SK-N-SH treated with all-trans-retinoic acid at 6 μM for 48 hours (cell line): ENCODE measurements around the gene SDC1.

Source experiments
- ATAC-seq: fragments of 200-7000 bp; cut with Tn5 transposase; 3 replicates; pipeline ENCODE4 v1.9.1; 2020; ENCODE audit warnings: mild to moderate bottlenecking, moderate library complexity
- ARNTL ChIP-seq: fragments of 450-650 bp; formaldehyde crosslinking; IDR thresholded peaks from 2 replicates; pipeline ENCODE4 v1.5.0; 2020; ENCODE audit warnings: low read depth, mild to moderate bottlenecking, moderate library complexity, borderline replicate concordance
- BACH2 ChIP-seq: fragments of 250-450 bp; sonication (Bioruptor Pico); IDR thresholded peaks from 2 replicates; pipeline ENCODE4 v1.9.0; 2021; ENCODE audit warnings: mild to moderate bottlenecking, borderline replicate concordance
- ESRRG ChIP-seq: fragments of 250-450 bp; sonication (Bioruptor Pico); IDR thresholded peaks from 2 replicates; pipeline ENCODE4 v1.6.1; 2021; ENCODE audit warnings: mild to moderate bottlenecking
- GLIS3 ChIP-seq: fragments of 250-450 bp; sonication (Bioruptor Pico); IDR thresholded peaks from 2 replicates; pipeline ENCODE4 v1.5.0; 2020; ENCODE audit warnings: mild to moderate bottlenecking, moderate library complexity
- ISL1 ChIP-seq: fragments of 250-450 bp; sonication (Bioruptor Pico); IDR thresholded peaks from 2 replicates; pipeline ENCODE4 v2.1.2; 2022; ENCODE audit warnings: mild to moderate bottlenecking, moderate library complexity
- SNAI2 ChIP-seq: fragments of 250-450 bp; sonication (Bioruptor Pico); IDR thresholded peaks from 2 replicates; pipeline ENCODE4 v1.5.0; 2020; ENCODE audit warnings: mild to moderate bottlenecking, moderate library complexity
- TCF4 ChIP-seq: fragments of 250-450 bp; sonication (Bioruptor Pico); IDR thresholded peaks from 2 replicates; pipeline ENCODE4 v1.8.0; 2021; ENCODE audit warnings: mild to moderate bottlenecking, moderate library complexity, borderline replicate concordance
- TOX ChIP-seq: fragments of 250-450 bp; sonication (Bioruptor Pico); IDR thresholded peaks from 2 replicates; pipeline ENCODE4 v1.8.0; 2021; ENCODE audit warnings: mild to moderate bottlenecking, moderate library complexity, borderline replicate concordance
- ZC3H10 ChIP-seq: fragments of 250-450 bp; sonication (Bioruptor Pico); IDR thresholded peaks from 2 replicates; pipeline ENCODE4 v1.5.1; 2021; ENCODE audit warnings: mild to moderate bottlenecking, moderate library complexity
- ZFP30 ChIP-seq: fragments of 450-650 bp; formaldehyde crosslinking; IDR thresholded peaks from 2 replicates; pipeline ENCODE4 v1.5.0; 2022; ENCODE audit warnings: mild to moderate bottlenecking, moderate library complexity
- ZNF565 ChIP-seq: fragments of 450-650 bp; formaldehyde crosslinking; conservative IDR thresholded peaks from 2 replicates; pipeline ENCODE4 v1.5.0; 2020; ENCODE audit warnings: low read depth, mild to moderate bottlenecking, moderate library complexity
- ZNF70 ChIP-seq: fragments of 450-650 bp; formaldehyde crosslinking; IDR thresholded peaks from 2 replicates; pipeline ENCODE4 v1.5.0; 2020; ENCODE audit warnings: mild to moderate bottlenecking, moderate library complexity
- ZNF8 ChIP-seq: fragments of 450-650 bp; formaldehyde crosslinking; IDR thresholded peaks from 2 replicates; pipeline ENCODE4 v1.5.0; 2020; ENCODE audit warnings: mild to moderate bottlenecking, moderate library complexity
- TF ChIP-seq, protein P1 (sequence below): fragments of 250-450 bp; sonication (Bioruptor Pico); IDR thresholded peaks from 2 replicates; pipeline ENCODE4 v1.5.1; 2021; ENCODE audit warnings: mild to moderate bottlenecking, moderate library complexity
- TF ChIP-seq, protein P2 (sequence below): fragments of 250-450 bp; sonication (Bioruptor Pico); IDR thresholded peaks from 2 replicates; pipeline ENCODE4 v1.8.0; 2021; ENCODE audit warnings: low read depth, mild to moderate bottlenecking, moderate library complexity, borderline replicate concordance
- TF ChIP-seq, protein P3 (sequence below): fragments of 250-450 bp; sonication (Bioruptor Pico); IDR thresholded peaks from 2 replicates; pipeline ENCODE4 v1.5.1; 2020; ENCODE audit warnings: low read depth, mild to moderate bottlenecking, moderate library complexity
- TF ChIP-seq, protein P4 (sequence below): fragments of 250-450 bp; sonication (Bioruptor Pico); IDR thresholded peaks from 2 replicates; pipeline ENCODE4 v1.5.0; 2020; ENCODE audit warnings: mild to moderate bottlenecking, moderate library complexity
- TF ChIP-seq, protein P5 (sequence below): fragments of 250-450 bp; sonication (Bioruptor Pico); IDR thresholded peaks from 2 replicates; pipeline ENCODE4 v1.8.0; 2020; ENCODE audit warnings: mild to moderate bottlenecking, moderate library complexity, borderline replicate concordance

SDC1 gene

DNA sequence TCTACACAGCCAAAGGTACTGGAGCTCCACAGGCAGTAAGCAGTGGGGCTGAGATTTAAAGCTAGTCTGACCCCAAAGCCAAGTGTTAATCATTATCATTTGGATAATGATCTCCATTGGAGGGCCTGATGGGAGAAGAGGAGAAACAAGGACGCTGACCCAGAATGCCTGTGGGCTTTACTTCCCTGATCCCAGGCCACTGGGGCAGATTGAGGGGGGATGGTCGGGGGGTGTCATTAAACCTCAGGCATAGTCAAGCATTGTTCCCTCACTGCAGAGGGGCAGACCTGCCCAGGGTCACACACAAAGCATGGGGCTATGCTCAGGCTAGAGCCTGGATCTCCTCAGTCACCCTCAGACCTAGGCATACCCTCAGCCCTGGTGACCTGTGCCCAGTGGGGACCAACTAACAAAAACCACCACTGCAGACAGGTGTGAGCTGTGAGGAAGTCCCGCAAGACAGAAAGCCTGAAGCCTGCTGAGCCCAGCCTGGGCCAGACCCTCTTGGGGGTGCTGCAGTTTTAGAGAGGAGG is 53.4 kb downstream of the SDC1 start:
- no peak for ATAC-seq
- TF ChIP-seq, protein P1, sequence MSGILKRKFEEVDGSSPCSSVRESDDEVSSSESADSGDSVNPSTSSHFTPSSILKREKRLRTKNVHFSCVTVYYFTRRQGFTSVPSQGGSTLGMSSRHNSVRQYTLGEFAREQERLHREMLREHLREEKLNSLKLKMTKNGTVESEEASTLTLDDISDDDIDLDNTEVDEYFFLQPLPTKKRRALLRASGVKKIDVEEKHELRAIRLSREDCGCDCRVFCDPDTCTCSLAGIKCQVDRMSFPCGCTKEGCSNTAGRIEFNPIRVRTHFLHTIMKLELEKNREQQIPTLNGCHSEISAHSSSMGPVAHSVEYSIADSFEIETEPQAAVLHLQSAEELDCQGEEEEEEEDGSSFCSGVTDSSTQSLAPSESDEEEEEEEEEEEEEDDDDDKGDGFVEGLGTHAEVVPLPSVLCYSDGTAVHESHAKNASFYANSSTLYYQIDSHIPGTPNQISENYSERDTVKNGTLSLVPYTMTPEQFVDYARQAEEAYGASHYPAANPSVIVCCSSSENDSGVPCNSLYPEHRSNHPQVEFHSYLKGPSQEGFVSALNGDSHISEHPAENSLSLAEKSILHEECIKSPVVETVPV (CRISPR knock-in tag): no peak
- TF ChIP-seq ZNF565 (CRISPR knock-in tag) (no peak), SNAI2 (CRISPR knock-in tag) (no peak), TOX (no peak), ZFP30 (CRISPR knock-in tag) (no peak), ARNTL (CRISPR knock-in tag) (no peak), ISL1 (CRISPR knock-in tag) (no peak), BACH2 (CRISPR knock-in tag) (no peak), TCF4 (CRISPR knock-in tag) (no peak)
- TF ChIP-seq, protein P2, sequence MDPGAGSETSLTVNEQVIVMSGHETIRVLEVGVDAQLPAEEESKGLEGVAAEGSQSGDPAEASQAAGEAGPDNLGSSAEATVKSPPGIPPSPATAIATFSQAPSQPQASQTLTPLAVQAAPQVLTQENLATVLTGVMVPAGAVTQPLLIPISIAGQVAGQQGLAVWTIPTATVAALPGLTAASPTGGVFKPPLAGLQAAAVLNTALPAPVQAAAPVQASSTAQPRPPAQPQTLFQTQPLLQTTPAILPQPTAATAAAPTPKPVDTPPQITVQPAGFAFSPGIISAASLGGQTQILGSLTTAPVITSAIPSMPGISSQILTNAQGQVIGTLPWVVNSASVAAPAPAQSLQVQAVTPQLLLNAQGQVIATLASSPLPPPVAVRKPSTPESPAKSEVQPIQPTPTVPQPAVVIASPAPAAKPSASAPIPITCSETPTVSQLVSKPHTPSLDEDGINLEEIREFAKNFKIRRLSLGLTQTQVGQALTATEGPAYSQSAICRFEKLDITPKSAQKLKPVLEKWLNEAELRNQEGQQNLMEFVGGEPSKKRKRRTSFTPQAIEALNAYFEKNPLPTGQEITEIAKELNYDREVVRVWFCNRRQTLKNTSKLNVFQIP (CRISPR knock-in tag): no peak
- TF ChIP-seq, protein P3, sequence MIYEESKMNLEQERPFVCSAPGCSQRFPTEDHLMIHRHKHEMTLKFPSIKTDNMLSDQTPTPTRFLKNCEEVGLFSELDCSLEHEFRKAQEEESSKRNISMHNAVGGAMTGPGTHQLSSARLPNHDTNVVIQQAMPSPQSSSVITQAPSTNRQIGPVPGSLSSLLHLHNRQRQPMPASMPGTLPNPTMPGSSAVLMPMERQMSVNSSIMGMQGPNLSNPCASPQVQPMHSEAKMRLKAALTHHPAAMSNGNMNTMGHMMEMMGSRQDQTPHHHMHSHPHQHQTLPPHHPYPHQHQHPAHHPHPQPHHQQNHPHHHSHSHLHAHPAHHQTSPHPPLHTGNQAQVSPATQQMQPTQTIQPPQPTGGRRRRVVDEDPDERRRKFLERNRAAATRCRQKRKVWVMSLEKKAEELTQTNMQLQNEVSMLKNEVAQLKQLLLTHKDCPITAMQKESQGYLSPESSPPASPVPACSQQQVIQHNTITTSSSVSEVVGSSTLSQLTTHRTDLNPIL (CRISPR knock-in tag): no peak
- TF ChIP-seq, protein P4, sequence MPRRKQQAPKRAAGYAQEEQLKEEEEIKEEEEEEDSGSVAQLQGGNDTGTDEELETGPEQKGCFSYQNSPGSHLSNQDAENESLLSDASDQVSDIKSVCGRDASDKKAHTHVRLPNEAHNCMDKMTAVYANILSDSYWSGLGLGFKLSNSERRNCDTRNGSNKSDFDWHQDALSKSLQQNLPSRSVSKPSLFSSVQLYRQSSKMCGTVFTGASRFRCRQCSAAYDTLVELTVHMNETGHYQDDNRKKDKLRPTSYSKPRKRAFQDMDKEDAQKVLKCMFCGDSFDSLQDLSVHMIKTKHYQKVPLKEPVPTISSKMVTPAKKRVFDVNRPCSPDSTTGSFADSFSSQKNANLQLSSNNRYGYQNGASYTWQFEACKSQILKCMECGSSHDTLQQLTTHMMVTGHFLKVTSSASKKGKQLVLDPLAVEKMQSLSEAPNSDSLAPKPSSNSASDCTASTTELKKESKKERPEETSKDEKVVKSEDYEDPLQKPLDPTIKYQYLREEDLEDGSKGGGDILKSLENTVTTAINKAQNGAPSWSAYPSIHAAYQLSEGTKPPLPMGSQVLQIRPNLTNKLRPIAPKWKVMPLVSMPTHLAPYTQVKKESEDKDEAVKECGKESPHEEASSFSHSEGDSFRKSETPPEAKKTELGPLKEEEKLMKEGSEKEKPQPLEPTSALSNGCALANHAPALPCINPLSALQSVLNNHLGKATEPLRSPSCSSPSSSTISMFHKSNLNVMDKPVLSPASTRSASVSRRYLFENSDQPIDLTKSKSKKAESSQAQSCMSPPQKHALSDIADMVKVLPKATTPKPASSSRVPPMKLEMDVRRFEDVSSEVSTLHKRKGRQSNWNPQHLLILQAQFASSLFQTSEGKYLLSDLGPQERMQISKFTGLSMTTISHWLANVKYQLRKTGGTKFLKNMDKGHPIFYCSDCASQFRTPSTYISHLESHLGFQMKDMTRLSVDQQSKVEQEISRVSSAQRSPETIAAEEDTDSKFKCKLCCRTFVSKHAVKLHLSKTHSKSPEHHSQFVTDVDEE (CRISPR knock-in tag): no peak

DNA sequence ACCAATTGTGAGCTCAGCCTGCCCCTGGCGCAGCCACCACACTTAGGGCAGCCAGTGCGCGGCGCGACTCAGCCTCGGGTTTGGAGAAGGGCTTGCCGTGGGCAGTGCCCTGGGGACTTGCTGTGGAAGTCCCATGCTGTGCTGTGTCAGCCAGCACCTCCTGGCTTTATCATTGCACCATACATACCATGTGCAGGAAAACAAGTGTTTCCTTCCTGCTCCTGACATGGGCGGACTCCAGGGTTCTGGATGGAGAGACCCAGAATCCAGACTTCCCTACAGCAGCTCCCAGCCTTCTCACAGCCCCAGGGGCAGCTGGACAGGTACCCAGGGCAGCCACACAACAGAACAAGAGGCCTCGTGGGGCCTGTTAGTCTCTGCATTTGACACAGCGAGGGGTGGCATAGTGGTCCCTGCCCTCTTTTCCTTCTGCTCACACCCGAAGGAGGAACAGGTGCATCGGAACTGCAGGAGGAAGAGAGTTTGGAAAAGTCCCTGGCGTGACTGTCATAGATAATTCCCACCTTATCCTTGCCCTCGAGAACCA is 54.2 kb downstream of the SDC1 start:
- TF ChIP-seq, protein P5, sequence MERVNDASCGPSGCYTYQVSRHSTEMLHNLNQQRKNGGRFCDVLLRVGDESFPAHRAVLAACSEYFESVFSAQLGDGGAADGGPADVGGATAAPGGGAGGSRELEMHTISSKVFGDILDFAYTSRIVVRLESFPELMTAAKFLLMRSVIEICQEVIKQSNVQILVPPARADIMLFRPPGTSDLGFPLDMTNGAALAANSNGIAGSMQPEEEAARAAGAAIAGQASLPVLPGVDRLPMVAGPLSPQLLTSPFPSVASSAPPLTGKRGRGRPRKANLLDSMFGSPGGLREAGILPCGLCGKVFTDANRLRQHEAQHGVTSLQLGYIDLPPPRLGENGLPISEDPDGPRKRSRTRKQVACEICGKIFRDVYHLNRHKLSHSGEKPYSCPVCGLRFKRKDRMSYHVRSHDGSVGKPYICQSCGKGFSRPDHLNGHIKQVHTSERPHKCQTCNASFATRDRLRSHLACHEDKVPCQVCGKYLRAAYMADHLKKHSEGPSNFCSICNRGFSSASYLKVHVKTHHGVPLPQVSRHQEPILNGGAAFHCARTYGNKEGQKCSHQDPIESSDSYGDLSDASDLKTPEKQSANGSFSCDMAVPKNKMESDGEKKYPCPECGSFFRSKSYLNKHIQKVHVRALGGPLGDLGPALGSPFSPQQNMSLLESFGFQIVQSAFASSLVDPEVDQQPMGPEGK (CRISPR knock-in tag): no peak
- TF ChIP-seq, protein P1 (CRISPR knock-in tag): no peak
- TF ChIP-seq, protein P2 (CRISPR knock-in tag): no peak
- TF ChIP-seq ZNF565 (CRISPR knock-in tag) (no peak), ESRRG (CRISPR knock-in tag) (no peak), TOX (no peak), ZNF70 (CRISPR knock-in tag) (no peak), GLIS3 (CRISPR knock-in tag) (no peak), SNAI2 (CRISPR knock-in tag) (no peak), TCF4 (CRISPR knock-in tag) (no peak), ZNF8 (no peak), ZC3H10 (no peak)
- no peak for ATAC-seq
